ENCODE measurements around the gene RTKN.

- TF ChIP-seq, protein P1, sequence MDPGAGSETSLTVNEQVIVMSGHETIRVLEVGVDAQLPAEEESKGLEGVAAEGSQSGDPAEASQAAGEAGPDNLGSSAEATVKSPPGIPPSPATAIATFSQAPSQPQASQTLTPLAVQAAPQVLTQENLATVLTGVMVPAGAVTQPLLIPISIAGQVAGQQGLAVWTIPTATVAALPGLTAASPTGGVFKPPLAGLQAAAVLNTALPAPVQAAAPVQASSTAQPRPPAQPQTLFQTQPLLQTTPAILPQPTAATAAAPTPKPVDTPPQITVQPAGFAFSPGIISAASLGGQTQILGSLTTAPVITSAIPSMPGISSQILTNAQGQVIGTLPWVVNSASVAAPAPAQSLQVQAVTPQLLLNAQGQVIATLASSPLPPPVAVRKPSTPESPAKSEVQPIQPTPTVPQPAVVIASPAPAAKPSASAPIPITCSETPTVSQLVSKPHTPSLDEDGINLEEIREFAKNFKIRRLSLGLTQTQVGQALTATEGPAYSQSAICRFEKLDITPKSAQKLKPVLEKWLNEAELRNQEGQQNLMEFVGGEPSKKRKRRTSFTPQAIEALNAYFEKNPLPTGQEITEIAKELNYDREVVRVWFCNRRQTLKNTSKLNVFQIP (CRISPR knock-in tag; IDR thresholded peaks at IDR 0.05; ENCODE audit: borderline replicate concordance, low read depth), result no peak
- TF ChIP-seq PPARA (CRISPR knock-in tag; IDR thresholded peaks at IDR 0.05; ENCODE audit: borderline replicate concordance), result no peak
- TF ChIP-seq ZFP3 (CRISPR knock-in tag; IDR thresholded peaks at IDR 0.05), result no peak
- no peak for TF ChIP-seq CREB5 (CRISPR knock-in tag; IDR thresholded peaks at IDR 0.05; ENCODE audit: low read depth)
- TF ChIP-seq OSR1 (CRISPR knock-in tag; IDR thresholded peaks at IDR 0.05), result no peak
- TF ChIP-seq, protein P2, sequence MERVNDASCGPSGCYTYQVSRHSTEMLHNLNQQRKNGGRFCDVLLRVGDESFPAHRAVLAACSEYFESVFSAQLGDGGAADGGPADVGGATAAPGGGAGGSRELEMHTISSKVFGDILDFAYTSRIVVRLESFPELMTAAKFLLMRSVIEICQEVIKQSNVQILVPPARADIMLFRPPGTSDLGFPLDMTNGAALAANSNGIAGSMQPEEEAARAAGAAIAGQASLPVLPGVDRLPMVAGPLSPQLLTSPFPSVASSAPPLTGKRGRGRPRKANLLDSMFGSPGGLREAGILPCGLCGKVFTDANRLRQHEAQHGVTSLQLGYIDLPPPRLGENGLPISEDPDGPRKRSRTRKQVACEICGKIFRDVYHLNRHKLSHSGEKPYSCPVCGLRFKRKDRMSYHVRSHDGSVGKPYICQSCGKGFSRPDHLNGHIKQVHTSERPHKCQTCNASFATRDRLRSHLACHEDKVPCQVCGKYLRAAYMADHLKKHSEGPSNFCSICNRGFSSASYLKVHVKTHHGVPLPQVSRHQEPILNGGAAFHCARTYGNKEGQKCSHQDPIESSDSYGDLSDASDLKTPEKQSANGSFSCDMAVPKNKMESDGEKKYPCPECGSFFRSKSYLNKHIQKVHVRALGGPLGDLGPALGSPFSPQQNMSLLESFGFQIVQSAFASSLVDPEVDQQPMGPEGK (CRISPR knock-in tag; IDR thresholded peaks at IDR 0.05; ENCODE audit: borderline replicate concordance), result no peak
- no peak for TF ChIP-seq TCF4 (CRISPR knock-in tag; IDR thresholded peaks at IDR 0.05; ENCODE audit: borderline replicate concordance)
- no peak for TF ChIP-seq CSDC2 (CRISPR knock-in tag; IDR thresholded peaks at IDR 0.05)
- TF ChIP-seq ZNF565 (CRISPR knock-in tag; conservative IDR thresholded peaks at IDR 0.05; ENCODE audit: low read depth), result no peak
- no peak for TF ChIP-seq ZNF70 (CRISPR knock-in tag; IDR thresholded peaks at IDR 0.05)
Measured at GRCh38 chr2:74481961-74482800, 40.4 kb upstream of the RTKN start.
